Measurements from ENCODE around the gene AGR2. TPM values are rescaled to one million over a fixed set of nuclear protein-coding genes. Genes with fewer than 3 reads are reported as not detected.

The AGR2 gene
- total RNA-seq, 4 donors from 2014 or later, result 2.6 to 23.9 (median 4.1) TPM; not detected in 1

DNA sequence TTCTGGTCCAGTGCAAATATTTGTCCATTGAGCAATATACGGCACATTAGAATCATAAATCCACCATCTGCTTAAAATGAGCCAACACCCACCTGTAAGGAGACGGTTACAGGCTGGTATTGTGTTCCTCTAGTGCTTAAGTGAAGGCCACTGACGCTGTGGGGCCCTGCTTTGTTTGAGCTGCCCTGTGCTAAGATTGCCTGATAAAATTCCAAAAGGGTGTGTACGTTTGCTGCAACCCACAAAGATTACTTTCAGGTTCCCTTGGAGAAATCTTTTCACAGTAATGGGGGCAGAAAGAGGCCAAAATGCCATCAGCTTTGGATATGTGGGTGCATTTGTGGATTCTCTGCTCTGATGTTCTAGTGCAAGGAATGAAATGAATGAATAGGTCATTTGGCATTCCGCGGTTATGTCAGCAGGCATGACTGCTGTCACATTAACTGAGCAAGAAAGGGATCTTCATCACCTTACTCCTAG is 42.6 kb upstream of the AGR2 start:
- Histone ChIP-seq H3K27ac (no peak overlapping the region), H3K4me1 (no peaks in the 10 kb centered on the region), H3K4me3 (replicated peaks in 1 of 3) (no peak overlapping the region), H3K36me3 (no peaks in the 10 kb centered on the region), H3K27me3 (no peaks in the 10 kb centered on the region), H3K9me3 (no peaks in the 10 kb centered on the region)
- 71 to 85% methylated on average over 6 of the region's 6 CpGs for WGBS, 2 donors
- intact Hi-C loops (cut with DNase I), result no loop called here
- no peak for DNase-seq
- TF ChIP-seq, protein P1, sequence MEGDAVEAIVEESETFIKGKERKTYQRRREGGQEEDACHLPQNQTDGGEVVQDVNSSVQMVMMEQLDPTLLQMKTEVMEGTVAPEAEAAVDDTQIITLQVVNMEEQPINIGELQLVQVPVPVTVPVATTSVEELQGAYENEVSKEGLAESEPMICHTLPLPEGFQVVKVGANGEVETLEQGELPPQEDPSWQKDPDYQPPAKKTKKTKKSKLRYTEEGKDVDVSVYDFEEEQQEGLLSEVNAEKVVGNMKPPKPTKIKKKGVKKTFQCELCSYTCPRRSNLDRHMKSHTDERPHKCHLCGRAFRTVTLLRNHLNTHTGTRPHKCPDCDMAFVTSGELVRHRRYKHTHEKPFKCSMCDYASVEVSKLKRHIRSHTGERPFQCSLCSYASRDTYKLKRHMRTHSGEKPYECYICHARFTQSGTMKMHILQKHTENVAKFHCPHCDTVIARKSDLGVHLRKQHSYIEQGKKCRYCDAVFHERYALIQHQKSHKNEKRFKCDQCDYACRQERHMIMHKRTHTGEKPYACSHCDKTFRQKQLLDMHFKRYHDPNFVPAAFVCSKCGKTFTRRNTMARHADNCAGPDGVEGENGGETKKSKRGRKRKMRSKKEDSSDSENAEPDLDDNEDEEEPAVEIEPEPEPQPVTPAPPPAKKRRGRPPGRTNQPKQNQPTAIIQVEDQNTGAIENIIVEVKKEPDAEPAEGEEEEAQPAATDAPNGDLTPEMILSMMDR (IDR thresholded peaks at IDR 0.05), result no peak
- TF ChIP-seq POLR2A (IDR thresholded peaks at IDR 0.05), result no peak

DNA sequence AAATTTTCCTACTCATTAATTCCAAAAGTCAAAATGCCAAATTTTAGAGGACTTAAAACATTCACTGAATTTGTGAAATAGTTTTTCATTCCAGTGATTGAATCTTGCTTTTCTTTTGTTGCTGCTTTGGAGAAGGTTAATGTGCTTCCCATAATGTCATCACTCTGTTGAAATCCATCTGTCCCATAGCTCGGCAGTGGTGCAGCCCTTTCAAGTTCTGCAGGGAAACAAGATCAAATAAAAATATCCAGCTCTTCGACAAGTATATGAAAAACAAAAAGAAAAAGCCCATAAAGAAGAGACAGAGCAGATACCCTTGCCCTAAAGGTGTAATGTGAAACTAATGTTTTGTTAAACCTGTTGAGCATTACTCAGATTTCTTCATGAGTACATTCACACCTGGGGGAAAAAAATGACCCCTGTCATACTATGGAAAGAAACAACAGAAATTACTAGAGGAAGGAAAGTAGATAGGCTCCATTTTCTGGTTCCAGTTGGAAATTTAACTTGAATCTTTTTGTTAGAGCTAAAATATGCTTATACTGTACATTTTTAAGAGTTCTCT is 41.9 kb upstream of the AGR2 start:
- intact Hi-C loops (cut with DNase I), result no loop called here
- no peaks in the 10 kb centered on the region for H3K36me3 ChIP-seq
- H3K27me3 ChIP-seq, result no peaks in the 10 kb centered on the region
- WGBS, 2 donors, result 77 to 80% methylated on average over 2 of the region's 2 CpGs
- H3K9me3 ChIP-seq, result no peaks in the 10 kb centered on the region
- no peak overlapping the region for H3K4me3 ChIP-seq (replicated peaks in 1 of 3)
- H3K27ac ChIP-seq, result no peak overlapping the region
- TF ChIP-seq, protein P1 (IDR thresholded peaks at IDR 0.05), result no peak
- TF ChIP-seq POLR2A (IDR thresholded peaks at IDR 0.05), result no peak
- no peak for DNase-seq
- H3K4me1 ChIP-seq, result peaks cover 0 to 3% of the 10 kb centered on the region in 2 donors

DNA sequence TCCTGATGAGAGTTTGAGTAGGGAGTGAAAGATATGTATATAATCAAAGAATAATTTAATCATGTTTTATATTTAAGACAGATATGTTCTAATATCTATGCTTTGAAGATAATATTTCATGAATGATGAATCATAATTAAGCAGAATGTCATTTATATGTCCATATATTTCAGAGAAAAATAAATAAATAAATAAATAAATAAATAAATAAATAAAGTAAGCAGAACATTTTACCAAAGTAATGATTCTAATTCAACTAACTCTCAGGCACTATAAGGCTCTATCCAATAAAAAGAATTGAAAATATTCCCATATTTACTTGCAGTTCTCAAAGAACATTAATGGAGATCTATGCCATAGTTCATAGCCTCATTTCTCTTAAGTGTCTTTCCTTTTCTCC is 40.9 kb upstream of the AGR2 start:
- H3K36me3 ChIP-seq, result no peaks in the 10 kb centered on the region
- no peak for DNase-seq
- H3K9me3 ChIP-seq, result no peaks in the 10 kb centered on the region
- intact Hi-C loops (cut with DNase I), result no loop called here
- no peak overlapping the region for H3K4me3 ChIP-seq (replicated peaks in 1 of 3)
- no peaks in the 10 kb centered on the region for H3K27me3 ChIP-seq
- no peak overlapping the region for H3K27ac ChIP-seq
- H3K4me1 ChIP-seq, result peaks cover 0 to 10% of the 10 kb centered on the region in 2 donors
- no peak for TF ChIP-seq POLR2A (IDR thresholded peaks at IDR 0.05)
- TF ChIP-seq, protein P1 (IDR thresholded peaks at IDR 0.05), result no peak

DNA sequence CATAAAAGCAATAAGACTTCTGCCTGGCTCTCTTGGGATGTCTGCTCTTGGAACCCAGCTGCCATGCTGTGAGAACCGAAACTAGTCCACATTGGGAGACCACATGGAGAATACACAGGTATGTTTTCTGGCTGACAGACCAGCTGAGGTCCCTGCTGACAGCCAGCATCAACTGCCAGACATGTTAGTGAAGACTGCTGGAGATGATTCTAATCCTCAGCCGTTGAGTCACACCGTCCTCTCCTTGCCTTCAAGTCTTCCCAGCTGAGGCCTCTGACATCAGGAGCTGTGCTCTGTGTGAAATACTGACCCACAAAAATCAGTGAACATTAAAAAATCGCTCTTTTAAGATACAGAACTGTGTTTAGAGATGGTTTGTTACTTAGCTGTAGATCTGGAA is 36.9 kb upstream of the AGR2 start:
- intact Hi-C loops (cut with DNase I), result no loop called here
- H3K27ac ChIP-seq, result peak overlapping the region in 1 of 3 donors; percentile 61
- DNase-seq, result no peak
- no peaks in the 10 kb centered on the region for H3K9me3 ChIP-seq
- H3K36me3 ChIP-seq, result no peaks in the 10 kb centered on the region
- peaks cover 0 to 18% of the 10 kb centered on the region in 2 donors for H3K4me1 ChIP-seq
- TF ChIP-seq, protein P1 (IDR thresholded peaks at IDR 0.05), result no peak
- no peak for TF ChIP-seq POLR2A (IDR thresholded peaks at IDR 0.05)
- WGBS, 2 donors, result 89 to 92% methylated on average over 4 of the region's 4 CpGs
- H3K27me3 ChIP-seq, result no peaks in the 10 kb centered on the region
- H3K4me3 ChIP-seq (replicated peaks in 1 of 3), result no peak overlapping the region

DNA sequence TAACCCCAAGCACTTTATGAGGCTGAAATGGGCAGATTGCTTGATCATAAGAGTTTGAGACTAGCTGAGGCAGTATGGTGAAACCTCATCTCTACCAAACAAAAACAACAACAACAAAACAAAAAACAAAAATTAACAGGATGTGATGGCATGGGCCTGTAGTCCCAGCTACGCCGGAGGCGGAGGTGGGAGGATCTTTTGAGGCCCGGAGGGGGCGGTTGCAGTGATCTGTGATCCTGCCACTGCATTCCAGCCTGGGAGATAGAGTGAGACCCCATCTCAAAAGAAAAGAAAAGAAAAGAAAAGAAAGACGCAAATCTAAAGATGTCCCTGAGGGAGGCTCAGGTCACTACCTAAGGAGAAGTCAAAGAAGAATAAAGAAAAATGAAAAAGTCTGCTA is 35.3 kb upstream of the AGR2 start:
- 92 to 95% methylated on average over 6 of the region's 6 CpGs for WGBS, 2 donors
- Histone ChIP-seq H3K36me3 (no peaks in the 10 kb centered on the region), H3K4me1 (peaks cover 0 to 18% of the 10 kb centered on the region in 2 donors), H3K4me3 (replicated peaks in 1 of 3) (no peak overlapping the region), H3K27ac (peak overlapping the region in 1 of 3 donors; percentile 61), H3K9me3 (no peaks in the 10 kb centered on the region), H3K27me3 (no peaks in the 10 kb centered on the region)
- TF ChIP-seq POLR2A (IDR thresholded peaks at IDR 0.05), result no peak
- TF ChIP-seq, protein P1 (IDR thresholded peaks at IDR 0.05), result no peak
- intact Hi-C loops (cut with DNase I), result no loop called here
- no peak for DNase-seq
